ENCODE data around the gene KCNT1. TPM values are rescaled to one million over a fixed set of nuclear protein-coding genes. Genes with fewer than 3 reads are reported as not detected.

The KCNT1 gene
- polyA plus RNA-seq, 4 donors: 0.07 to 0.22 (median 0.14) TPM

DNA sequence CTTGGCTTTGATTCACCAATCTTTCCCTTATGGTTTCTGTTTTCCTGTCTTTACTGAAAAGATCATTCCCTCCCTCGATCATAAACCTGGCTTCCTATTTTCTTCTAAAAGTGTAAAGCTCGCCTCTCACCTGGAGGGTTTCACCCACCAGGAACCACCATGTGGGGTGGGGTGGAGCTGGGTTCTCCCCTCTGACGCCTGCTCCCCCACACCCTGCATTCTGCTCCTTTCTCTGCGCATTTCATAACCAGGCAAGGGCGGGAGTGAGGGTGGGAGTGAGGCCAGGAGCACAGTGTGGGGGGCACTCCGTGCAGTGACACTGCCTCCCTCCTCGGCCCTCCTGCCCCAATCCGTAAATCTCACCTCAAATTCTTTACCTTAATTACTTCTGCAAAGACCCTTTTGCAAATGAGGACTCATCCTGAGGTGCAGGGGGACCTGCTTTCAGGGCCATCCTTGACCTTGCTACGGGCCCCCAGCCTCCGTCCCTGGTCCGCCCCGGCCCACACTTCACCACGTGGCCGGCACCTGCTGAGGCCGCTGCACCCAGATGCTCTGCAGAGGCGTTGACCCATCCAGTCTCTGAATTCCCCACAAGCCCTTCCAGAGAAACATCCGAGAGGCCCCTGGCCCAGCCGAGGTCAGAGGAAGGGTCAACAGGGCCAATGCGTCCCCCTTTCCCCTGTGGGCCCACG, 59.3 kb downstream of the KCNT1 start:
- no peak for DNase-seq (ENCODE audit: low read depth in 4 of 4, low spot score in 3 of 4)

DNA sequence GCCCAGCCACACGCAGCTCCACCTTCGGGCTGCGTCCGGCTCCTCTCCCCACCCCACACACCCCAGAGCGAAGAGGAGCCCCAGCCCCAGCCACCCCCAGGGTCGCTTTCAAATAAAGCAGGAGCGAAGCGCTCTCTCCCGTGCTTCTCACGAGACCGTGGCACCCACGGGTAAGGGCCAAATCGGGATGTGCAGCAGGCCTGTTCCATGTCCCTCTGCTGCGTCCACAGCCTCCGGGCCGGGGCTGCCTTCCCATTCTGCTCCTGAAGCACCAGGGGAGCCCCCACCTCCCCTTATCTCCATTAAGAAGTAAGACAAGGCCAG, 59.8 kb downstream of the KCNT1 start:
- no peak for DNase-seq (ENCODE audit: low read depth in 4 of 4, low spot score in 3 of 4)

DNA sequence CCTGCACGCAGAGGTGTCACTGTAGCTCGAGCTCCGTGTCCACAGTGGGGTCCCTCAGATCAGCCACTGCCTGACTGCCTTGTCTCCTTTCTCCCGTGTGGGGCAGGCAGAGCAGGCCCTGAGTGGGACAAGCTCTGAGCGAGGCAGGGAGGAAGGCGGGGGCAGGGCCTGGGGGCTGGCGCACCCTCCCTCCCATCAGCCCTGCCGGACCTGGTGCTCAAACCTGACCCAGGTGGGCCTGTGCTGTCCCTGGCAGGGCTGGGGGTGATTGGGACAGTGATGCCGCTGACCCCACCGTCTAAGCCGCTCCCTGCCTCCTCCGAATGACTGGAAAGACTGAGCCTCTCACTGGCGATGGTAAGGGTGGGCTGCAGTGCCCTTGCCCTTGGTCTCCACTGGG, 60.9 kb downstream of the KCNT1 start:
- DNase-seq (ENCODE audit: low read depth in 4 of 4, low spot score in 3 of 4): no peak

DNA sequence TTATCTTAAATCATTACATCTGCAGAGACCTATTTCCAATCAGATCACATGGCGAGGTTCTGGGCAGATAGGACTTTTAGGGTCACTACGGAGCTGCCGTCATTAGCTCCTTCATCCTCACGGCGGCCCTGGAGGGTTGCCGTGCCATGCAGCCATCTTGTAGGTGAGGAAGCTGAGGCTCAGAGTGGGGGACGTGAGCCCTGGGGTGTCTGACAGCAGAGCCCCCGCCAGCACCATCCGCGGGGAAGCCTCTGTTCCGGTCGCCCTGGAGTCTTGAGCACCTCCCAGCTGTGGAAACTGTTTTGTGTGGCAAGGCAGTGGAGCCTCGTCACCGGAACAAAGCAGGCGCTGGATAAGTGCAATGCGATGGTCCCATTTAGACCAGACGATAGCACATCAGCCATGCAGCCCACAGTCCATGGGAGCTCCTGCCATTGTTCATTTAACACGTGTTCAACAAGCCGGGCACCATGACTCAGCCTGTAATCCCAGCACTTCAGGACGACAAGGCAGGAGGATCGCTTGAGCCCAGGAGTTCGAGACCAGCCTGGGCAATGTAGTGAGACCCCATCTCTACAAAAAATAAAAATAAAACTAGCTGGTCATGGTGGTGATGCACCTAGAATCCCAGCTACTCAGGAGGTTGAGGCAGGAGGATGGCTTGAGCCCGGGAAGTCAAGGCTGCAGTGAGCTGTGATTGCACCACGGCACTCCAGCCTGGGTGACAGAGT, 61.9 kb downstream of the KCNT1 start:
- DNase-seq (ENCODE audit: low read depth in 4 of 4, low spot score in 3 of 4): no peak

DNA sequence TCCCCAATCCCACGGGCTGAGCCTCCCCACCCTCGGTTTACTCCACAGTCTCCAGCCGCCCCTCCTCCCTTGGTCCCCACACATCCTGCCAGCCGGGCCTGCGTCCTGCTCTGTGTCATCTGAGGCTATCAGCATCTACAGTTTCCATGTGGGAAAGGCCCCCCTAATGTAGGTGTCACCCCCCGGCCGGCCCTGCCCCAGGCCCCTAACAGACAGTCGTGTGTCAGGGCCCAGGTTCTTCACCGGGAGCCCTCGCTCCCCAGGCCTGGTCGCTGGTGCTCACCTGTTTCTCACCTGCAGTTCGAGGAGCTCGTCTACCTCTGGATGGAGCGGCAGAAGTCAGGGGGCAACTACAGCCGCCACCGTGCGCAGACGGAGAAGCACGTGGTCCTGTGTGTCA, 62.7 kb downstream of the KCNT1 start:
- DNase-seq (ENCODE audit: low read depth in 4 of 4, low spot score in 3 of 4): no peak

DNA sequence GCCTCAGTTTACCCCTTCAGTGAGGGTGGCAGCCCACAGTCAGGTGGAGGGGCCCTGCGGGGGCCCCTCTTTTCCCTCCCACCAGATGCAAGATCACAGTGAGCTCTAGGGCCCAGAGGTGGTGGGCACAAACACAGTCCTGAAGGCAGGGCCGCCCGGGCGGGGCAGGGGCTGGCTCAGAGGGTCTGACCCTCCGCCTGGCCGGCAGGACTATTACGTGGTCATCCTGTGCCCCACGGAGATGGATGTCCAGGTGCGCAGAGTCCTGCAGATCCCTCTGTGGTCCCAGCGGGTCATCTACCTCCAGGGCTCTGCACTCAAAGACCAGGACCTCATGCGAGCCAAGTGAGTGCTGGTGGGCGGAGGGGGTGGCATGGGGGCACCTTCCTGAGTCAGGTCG, 63.4 kb downstream of the KCNT1 start:
- no peak for DNase-seq (ENCODE audit: low read depth in 4 of 4, low spot score in 3 of 4)

DNA sequence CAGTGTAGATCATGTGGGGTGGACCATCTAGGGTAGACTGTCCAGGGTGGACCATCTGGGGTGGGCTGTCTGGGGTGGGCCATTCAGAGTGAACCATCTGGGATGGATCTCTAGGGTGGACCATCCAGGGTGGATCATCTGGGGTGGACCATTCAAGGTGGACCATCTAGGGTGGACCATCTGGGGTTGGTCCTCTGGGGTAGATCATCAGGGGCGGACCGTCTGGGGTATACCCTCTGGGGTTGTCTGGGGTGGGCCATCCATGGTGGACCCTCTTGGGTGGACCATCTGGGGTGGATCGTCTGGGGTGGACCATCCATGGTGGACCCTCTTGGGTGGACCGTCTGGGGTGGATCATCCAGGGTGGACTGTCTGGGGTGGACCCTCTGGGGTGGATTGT, 64.3 kb downstream of the KCNT1 start:
- no peak for DNase-seq (ENCODE audit: low read depth in 4 of 4, low spot score in 3 of 4)

DNA sequence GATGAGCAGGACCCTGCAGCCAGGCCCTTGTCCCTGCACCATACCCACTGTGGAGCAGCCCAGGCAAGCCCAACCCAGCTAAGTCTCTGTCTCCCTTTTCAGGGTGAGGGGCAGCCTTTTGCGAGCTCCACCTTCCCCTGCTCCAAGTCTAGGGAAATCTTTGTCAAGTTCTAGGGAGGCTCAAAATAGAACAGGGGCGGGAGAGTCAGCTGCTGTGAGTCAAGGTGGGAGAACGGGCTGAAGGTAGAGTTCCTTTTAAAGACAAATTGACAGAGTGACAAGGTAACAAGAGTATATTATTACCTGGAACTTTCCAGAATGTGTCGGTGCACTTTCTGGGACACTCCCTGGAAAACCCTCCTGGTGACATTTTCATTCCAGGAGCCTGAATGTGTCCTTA, 64.7 kb downstream of the KCNT1 start:
- DNase-seq (ENCODE audit: low read depth in 4 of 4, low spot score in 3 of 4): no peak

DNA sequence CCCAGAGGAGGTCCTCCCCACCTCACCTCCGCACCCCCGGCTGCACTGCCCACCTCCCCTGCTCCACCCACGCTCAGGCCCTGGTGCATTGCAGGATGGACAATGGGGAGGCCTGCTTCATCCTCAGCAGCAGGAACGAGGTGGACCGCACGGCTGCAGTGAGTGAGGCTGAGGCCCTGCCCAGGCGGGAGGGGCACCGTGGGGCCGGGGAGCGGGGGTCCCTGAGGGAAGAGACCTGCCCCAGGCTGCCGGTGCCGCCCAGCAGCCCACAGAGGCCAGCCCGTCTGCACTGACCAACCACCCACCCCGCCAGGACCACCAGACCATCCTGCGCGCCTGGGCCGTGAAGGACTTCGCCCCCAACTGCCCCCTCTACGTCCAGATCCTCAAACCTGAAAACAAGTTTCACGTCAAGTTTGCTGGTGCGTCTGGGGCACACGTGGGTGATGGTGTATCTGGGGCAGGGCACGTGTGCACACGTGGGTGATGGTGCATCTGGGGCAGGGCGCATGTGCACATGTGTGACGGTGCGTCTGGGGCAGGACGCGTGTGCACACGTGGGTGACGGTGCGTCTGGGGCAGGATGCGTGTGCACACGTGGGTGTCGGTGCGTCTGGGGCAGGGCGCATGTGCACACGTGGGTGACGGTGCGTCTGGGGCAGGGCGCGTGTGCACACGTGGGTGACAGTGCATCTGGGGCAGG, 66.7 kb downstream of the KCNT1 start:
- DNase-seq (ENCODE audit: low read depth in 4 of 4, low spot score in 3 of 4): no peak

DNA sequence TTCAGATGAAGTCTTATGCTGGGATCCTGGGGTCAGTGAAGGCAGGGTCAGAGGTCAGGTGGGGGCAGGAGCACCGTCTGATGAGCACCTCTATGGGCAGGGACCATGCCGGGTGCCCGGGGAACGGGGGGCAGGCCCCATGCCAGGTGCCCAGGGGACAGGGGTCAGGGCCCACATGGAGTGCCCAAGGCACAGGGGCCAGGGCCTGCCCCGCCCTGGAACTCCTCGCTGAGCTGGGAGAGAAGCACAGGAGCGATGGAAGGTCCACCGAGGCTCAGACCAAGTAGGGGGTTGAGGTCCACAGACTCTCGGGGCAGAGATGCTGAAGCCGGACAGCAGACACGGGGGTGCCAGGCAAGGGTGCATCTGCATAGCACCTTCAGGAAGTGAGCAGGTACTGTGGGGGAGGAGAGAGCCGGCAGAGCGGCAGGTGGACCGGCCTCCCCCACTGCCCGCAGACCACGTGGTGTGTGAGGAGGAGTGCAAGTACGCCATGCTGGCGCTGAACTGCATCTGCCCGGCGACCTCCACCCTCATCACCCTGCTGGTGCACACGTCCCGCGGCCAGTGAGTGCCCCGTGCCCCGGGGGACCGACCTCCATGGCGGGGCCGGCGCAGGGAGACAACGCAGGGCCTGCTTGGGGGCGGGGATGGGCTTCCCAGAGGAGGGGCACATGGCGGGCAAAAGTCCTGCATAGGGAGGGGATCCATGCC, 67.7 kb downstream of the KCNT1 start:
- no peak for DNase-seq (ENCODE audit: low read depth in 4 of 4, low spot score in 3 of 4)

DNA sequence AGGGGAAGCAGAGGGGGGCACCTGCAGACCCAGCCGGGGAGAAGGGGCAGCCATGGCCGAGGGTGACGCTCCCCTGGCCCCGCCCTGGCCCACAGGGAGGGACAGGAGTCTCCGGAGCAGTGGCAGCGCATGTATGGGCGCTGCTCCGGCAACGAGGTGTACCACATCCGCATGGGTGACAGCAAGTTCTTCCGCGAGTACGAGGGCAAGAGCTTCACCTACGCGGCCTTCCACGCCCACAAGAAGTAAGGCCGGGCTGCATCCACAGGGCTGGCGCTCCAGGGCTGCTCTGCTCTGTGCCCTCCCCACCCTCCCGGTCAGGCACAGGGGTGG, 68.2 kb downstream of the KCNT1 start:
- DNase-seq (ENCODE audit: low read depth in 4 of 4, low spot score in 3 of 4): no peak

DNA sequence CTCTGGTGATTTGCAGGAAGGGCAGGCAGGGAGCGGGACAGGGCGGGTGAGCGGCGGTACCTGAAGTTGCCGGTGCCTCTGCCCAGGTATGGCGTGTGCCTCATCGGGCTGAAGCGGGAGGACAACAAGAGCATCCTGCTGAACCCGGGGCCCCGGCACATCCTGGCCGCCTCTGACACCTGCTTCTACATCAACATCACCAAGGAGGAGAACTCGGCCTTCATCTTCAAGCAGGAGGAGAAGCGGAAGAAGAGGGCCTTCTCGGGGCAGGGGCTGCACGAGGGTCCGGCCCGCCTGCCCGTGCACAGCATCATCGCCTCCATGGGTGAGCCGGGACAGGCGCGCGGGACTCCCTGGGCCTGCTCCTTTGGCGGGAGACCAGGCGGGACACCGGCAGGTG, 68.8 kb downstream of the KCNT1 start:
- no peak for DNase-seq (ENCODE audit: low read depth in 4 of 4, low spot score in 3 of 4)

DNA sequence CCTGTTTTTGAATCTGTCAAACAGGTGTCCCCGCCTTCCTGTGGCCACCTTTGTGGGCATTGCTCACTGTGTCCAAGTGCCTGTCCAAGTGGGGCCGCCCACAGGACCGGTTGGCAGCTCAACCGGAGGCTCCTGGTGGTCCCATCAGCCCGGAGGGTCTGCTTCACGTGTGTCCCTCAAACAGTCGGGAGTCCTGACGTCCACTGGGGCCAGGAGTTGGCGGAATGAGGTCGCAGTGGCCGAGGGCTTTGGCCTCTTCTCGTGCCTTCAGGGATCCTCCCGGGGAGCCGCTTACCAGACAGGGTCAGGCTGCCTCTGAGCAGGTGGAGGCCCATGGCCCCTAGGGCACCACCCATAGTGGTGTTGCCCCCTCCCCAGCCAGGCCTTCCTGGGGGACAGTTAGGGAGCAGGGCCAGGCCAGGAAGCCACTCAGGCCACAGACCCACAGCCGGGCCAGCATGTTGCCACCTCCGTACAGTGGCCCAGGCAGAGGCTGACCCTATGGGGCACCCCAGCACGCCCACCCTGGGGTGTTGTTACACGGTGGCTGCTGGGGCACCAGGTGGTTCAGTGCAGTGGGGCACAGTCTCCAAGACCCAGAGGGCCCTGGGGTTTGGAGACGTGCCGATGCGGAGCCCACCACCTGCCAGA, 69.5 kb downstream of the KCNT1 start:
- DNase-seq (ENCODE audit: low read depth in 4 of 4, low spot score in 3 of 4): no peak

DNA sequence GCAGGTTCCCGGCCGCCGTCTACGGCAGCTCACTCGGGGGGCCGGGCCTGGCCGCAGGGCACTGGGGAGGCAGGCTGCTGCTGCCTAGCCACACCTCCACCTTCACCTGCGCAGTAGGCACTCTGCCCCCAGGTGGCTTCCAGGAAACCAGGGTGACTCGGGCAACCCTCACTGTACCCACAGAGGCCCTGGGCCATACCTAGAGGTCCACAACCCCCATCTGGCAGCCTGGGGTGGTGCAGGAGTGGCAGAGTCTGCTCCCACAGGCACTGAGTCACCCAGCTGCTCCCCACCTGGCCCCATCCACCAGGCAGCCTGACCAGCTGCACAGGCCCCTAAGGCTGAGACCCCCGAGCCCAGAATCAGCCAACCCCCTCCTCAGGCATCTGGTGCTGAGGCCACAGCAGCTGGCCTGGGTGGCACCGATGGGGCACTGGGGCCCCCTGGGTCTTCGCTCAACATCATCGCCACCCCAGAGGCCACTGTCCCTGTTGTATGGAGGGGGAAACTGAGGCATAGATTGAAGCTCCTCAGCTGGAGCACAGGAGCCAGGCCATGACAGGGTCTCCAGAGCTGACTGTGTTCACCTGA, 70.2 kb downstream of the KCNT1 start:
- no peak for DNase-seq (ENCODE audit: low read depth in 4 of 4, low spot score in 3 of 4)

DNA sequence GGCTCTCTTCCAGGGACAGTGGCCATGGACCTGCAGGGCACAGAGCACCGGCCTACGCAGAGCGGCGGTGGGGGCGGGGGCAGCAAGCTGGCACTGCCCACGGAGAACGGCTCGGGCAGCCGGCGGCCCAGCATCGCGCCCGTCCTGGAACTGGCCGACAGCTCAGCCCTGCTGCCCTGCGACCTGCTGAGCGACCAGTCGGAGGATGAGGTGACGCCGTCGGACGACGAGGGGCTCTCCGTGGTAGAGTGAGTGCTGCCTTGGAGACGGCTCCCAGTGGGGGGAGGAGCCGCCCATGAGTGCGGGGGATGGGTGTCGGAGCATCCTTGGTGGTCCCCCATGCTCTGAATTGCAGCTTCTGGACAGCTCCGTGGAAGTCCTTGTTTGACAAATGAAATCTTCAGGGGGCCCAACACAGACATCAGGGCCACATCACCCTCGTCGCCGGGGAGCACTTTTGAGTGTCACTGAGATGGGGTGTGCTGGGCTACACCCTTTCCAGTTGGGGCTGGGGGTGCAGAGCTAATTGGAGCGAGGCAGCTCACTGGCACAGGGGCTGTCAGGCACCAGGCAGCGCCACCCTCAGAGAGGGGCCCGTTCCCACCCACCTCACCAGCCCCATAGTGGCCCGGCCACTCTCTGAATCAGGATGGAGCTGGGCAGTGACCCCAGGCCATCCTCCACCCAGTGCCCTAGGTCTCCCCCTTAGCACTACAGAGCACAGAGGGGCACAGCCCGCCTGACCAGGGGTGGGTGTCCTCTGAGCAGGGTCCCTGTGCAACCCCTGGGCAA, 70.9 kb downstream of the KCNT1 start:
- no peak for DNase-seq (ENCODE audit: low read depth in 4 of 4, low spot score in 3 of 4)

DNA sequence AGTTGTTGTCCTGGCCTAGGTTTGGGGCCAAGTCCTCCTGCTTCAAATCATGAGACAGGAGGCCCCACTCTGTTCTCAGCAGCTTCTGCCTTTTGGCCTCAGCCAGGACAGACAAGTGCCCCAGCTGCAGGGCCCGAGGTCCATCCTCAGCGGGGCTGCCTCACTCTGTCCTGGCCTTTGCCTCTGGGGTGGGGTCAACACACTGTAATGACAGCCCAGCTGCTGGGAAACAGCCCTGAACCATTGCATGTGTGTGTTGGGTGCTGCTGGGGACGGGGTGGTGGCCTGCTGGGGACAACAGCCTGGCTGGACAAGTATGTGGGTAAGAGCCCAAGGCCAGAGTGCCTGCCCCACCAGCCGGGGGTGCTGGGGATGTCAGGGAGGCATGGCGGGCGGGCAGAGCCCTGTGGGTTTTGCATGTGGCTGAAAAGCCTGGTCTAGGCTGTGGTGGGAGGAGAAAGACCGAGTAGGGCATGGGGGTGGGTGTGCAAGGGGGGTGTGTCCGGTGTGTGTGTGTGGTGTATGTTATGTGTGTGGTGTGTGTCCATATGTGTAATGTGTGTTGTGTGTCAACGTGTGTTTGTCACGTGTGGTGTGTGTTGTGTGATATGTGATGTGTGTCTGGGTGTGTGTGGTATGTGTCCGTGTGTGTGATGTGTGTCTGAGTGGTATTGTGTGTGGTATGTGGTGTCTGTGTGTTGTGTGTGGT, 71.7 kb downstream of the KCNT1 start:
- no peak for DNase-seq (ENCODE audit: low read depth in 4 of 4, low spot score in 3 of 4)

DNA sequence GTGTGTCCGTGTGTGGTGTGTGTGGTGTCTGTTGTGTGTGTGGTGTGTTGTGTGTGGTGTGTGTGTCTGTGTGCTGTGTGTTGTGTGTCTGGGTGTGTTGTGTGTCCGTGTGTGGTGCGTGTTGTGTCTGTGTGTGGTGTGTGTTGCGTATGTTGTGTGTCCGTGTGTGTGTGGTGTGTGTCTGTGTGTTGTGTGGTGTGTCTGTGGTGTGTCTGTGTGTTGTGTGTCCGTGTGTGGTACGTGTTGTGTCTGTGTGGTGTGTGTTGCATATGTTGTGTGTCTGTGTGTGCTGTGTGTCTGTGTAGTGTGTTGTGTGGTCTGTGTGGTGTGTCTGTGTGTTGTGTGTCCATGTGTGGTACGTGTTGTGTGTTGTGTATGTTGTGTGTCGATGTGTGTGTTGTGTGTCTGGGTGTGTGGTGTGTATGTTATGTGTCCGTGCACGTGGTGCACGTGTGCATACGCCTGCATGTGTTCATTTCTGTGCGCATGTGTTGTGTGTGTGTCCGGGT, 72.3 kb downstream of the KCNT1 start:
- DNase-seq (ENCODE audit: low read depth in 4 of 4, low spot score in 3 of 4): no peak

DNA sequence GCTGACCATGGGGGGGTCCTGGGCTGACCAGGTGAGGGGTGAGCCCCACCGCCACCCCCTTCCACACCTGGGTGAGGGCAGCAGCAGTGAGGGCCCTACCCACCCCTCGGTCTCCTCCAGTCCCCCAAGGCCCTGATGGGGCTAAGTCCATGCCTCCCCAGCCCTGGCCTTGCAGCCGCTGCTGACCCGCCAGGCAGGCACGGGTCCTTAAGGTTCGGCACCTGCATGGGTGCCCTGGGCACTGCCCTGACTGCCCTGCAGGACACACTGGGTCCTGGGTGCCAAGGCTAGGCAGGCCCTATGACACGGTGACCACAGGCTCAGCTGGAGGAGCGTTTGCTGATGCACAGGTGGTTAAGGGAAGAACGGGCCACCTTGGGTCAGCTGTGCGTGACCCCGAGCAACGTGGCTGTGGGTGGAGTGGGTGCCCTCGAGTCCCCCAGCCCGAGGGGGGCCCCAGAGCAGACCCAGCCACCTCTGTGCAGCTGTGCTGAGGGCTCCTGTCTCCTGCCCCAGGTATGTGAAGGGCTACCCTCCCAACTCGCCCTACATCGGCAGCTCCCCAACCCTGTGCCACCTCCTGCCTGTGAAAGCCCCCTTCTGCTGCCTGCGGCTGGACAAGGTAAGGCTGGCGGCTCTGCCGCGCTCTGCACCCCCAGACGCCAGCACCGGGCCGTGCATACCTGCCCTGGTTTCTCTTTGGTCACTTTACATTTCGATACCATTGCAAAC, 73.0 kb downstream of the KCNT1 start:
- DNase-seq (ENCODE audit: low read depth in 4 of 4, low spot score in 3 of 4): no peak
